ENCODE data around the gene MED12.
A peak's percentile ranks its signal among the peaks of the same experiment; 100 is the strongest.

MED12 gene

DNA sequence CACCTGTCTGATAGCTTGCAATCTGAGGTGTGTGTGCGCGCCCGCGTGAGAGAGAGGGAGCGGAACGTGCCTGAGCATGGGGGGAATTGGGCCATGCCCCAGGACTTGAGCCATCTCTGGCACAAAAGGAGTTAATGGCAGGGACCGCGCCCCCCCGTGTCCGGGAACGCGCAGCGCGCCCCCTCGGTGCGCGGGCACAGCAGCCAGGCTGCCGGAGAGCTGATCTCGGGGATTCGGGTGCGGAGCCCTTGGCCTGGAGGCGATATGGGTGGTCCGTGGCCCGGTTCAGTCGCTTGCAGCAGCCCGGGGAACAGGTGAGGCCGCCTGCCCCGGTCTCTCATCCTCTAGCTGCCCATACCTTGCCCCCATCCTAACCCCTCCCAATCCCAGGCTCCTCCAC is 26.3 kb downstream of the MED12 start, which contains the start of gene NLGN3:
Gene NLGN3, plus strand, starts transcription at position 191 of the 400 bp plus-strand sequence. CDS start 2,909 bp downstream, outside the sequence.
- Mint-ChIP-seq H3K4me3 (peak within 1 kb of the TSS; percentile 78), H3K27me3 (ENCODE audit: low read depth, poor library complexity) (no peaks in the 10 kb centered on the region), H3K27ac (no peak within 1 kb of the TSS), H3K4me1 (peaks cover 39% of the 10 kb centered on the region), H3K36me3 (ENCODE audit: low read depth) (no peaks in the 10 kb centered on the region), H3K9me3 (peaks cover 36% of the 10 kb centered on the region)
- TF ChIP-seq, protein P1, sequence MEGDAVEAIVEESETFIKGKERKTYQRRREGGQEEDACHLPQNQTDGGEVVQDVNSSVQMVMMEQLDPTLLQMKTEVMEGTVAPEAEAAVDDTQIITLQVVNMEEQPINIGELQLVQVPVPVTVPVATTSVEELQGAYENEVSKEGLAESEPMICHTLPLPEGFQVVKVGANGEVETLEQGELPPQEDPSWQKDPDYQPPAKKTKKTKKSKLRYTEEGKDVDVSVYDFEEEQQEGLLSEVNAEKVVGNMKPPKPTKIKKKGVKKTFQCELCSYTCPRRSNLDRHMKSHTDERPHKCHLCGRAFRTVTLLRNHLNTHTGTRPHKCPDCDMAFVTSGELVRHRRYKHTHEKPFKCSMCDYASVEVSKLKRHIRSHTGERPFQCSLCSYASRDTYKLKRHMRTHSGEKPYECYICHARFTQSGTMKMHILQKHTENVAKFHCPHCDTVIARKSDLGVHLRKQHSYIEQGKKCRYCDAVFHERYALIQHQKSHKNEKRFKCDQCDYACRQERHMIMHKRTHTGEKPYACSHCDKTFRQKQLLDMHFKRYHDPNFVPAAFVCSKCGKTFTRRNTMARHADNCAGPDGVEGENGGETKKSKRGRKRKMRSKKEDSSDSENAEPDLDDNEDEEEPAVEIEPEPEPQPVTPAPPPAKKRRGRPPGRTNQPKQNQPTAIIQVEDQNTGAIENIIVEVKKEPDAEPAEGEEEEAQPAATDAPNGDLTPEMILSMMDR (IDR thresholded peaks at IDR 0.05), result no peak
- peak; percentile 42 for DNase-seq

DNA sequence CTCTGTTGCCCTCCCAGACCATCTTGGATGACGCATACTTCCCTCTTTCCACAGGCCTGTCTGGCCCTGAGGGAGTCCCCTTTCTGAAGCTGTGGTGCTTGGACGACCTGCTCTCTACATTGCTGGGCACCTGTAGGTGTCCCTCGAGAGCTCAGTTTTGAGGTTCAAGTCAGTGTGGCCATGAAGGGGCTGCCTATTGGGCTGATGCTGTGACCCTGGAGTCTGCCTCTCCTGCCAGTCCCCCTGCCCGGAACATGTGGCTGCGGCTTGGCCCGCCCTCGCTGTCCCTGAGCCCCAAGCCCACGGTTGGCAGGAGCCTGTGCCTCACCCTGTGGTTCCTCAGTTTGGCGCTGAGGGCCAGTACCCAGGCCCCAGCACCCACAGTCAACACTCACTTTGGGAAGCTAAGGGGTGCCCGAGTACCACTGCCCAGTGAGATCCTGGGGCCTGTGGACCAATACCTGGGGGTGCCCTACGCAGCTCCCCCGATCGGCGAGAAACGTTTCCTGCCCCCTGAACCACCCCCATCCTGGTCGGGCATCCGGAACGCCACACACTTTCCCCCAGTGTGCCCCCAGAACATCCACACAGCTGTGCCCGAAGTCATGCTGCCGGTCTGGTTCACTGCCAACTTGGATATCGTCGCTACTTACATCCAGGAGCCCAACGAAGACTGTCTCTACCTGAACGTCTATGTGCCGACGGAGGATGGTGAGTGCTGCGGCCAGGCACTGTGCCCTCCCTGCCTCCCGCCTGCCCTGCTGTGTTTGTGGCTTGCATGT is 29.3 kb downstream of the MED12 start:
- no peaks in the 10 kb centered on the region for H3K36me3 Mint-ChIP-seq (ENCODE audit: low read depth)
- peaks cover 50% of the 10 kb centered on the region for H3K9me3 Mint-ChIP-seq
- TF ChIP-seq, protein P1 (IDR thresholded peaks at IDR 0.05), result no peak
- no peak overlapping the region for H3K4me3 Mint-ChIP-seq
- H3K27ac Mint-ChIP-seq, result no peak overlapping the region
- peaks cover 54% of the 10 kb centered on the region for H3K4me1 Mint-ChIP-seq
- DNase-seq, result no peak
- H3K27me3 Mint-ChIP-seq (ENCODE audit: low read depth, poor library complexity), result peaks cover 3% of the 10 kb centered on the region

DNA sequence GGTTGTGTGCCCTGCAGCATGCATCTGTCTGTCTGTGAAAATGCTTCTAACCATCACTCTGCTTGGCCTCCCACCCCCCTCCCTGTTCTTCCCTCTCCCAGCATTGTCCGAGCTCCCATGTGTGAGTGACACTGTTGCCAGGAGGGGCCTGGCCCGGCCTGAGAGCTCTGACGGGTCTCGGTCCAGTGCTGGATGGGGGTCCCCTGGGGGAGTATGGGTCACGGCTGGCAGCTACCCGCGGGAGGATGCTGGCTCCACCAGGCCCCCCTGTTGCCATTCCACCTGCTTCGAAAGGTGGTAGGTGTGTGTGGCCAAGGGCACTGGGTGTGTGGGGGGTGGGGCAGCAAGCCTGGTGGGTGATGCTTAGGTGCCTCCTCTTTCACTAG is 29.9 kb downstream of the MED12 start:
- peaks cover 52% of the 10 kb centered on the region for H3K9me3 Mint-ChIP-seq
- H3K4me1 Mint-ChIP-seq, result peaks cover 60% of the 10 kb centered on the region
- no peak for DNase-seq
- no peak overlapping the region for H3K27ac Mint-ChIP-seq
- no peak overlapping the region for H3K4me3 Mint-ChIP-seq
- no peaks in the 10 kb centered on the region for H3K36me3 Mint-ChIP-seq (ENCODE audit: low read depth)
- TF ChIP-seq, protein P1 (IDR thresholded peaks at IDR 0.05), result no peak
- peaks cover 6% of the 10 kb centered on the region for H3K27me3 Mint-ChIP-seq (ENCODE audit: low read depth, poor library complexity)

DNA sequence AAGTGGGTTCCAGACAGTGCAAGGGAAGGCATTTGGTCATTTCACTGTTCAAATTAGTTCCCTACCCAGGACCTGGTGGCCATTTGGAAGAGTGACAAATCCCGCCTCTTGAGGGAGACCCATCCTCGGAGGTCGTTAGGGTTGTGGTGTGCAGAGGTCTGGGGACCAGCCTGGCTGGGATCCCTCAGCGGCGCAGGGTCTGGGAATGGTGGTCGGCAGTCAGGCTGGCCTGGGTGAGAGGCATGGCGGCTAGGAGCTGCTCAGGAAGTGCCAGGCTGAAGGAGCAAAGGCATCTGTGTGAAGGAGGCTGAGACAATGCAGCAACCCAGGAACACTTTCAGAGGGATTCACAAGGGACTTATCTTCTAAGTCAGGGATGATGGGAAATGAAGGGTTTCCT is 33.0 kb downstream of the MED12 start:
- no peak for DNase-seq
- H3K27me3 Mint-ChIP-seq (ENCODE audit: low read depth, poor library complexity), result peaks cover 7% of the 10 kb centered on the region
- peaks cover 61% of the 10 kb centered on the region for H3K9me3 Mint-ChIP-seq
- H3K4me1 Mint-ChIP-seq, result peaks cover 59% of the 10 kb centered on the region
- H3K36me3 Mint-ChIP-seq (ENCODE audit: low read depth), result no peaks in the 10 kb centered on the region
- no peak overlapping the region for H3K4me3 Mint-ChIP-seq
- H3K27ac Mint-ChIP-seq, result no peak overlapping the region
- TF ChIP-seq, protein P1 (IDR thresholded peaks at IDR 0.05), result no peak

DNA sequence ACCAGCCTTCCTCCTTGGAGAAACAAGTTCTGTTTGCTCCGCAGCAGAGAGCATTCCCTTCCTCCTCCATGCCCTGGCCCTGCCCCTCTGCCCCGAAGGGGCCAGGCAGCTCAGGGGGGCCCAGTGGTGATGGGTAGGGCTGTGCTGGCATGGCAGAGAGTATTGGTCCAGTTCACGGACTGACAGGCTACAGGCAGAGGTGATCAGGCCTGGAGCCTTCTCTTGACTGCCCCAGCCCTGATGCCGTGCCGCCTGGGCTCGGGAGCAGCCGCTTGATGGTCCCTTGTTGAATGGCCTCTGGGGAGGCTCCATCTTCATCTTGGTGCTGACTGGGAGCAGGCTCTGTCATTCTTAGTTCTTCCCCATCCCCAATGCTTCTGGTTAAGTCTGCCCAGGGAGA is 35.8 kb downstream of the MED12 start:
- DNase-seq, result no peak
- TF ChIP-seq, protein P1 (IDR thresholded peaks at IDR 0.05), result no peak
- Mint-ChIP-seq H3K27ac (no peak overlapping the region), H3K36me3 (ENCODE audit: low read depth) (no peaks in the 10 kb centered on the region), H3K4me3 (no peak overlapping the region), H3K4me1 (peaks cover 41% of the 10 kb centered on the region), H3K27me3 (ENCODE audit: low read depth, poor library complexity) (peaks cover 7% of the 10 kb centered on the region), H3K9me3 (peaks cover 62% of the 10 kb centered on the region)

DNA sequence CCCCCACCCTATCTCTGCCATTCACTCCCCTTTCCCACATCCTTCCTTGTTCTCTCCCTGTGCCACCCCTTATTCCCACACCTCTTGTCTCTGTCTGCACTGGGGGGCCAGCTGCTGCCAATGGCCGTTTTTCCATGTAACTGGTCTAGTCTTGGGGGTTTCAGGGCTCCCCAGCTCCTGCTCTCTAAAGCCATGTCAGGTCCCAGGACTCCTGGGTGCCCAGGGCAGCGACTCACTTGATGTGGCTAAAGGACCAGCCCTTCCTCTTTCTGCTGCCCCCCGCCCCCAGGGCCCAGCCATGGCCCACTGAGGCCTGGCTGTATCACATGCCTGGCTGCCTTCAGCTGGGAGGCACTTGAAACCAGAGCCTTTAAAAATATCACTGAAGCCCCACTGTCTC is 36.2 kb downstream of the MED12 start:
- DNase-seq, result no peak
- TF ChIP-seq, protein P1 (IDR thresholded peaks at IDR 0.05), result no peak
- Mint-ChIP-seq H3K9me3 (peaks cover 62% of the 10 kb centered on the region), H3K4me3 (no peak overlapping the region), H3K27me3 (ENCODE audit: low read depth, poor library complexity) (peaks cover 7% of the 10 kb centered on the region), H3K36me3 (ENCODE audit: low read depth) (no peaks in the 10 kb centered on the region), H3K27ac (no peak overlapping the region), H3K4me1 (peaks cover 37% of the 10 kb centered on the region)

Data from nephron progenitor cell (in vitro differentiated cells).